H9 (cell line): ENCODE data around the gene PARP2. TPM values are rescaled to one million over a fixed set of nuclear protein-coding genes. Genes with fewer than 3 reads are reported as not detected.
A peak's percentile ranks its signal among the peaks of the same experiment; 100 is the strongest.

Experiments used
- DNase-seq: peaks from one replicate; pipeline ENCODE4 v3.0.0-alpha.2; 2017
- H2AFZ ChIP-seq: one replicate; pipeline ENCODE4 v1.6.1; 2013; ENCODE audit warnings: mild to moderate bottlenecking, low read length, control low read depth, moderate library complexity
- H2AK5ac ChIP-seq: 2 replicates; pipeline ENCODE4 v1.6.1; 2013; ENCODE audit warnings: low read length, control low read depth, mixed read lengths; ENCODE audit not compliant: insufficient read length
- H2BK120ac ChIP-seq: one replicate; pipeline ENCODE4 v1.6.1; 2013; ENCODE audit warnings: low read depth, mild to moderate bottlenecking, low read length, control low read depth, inconsistent platforms; ENCODE audit not compliant: poor library complexity, severe bottlenecking
- H2BK12ac ChIP-seq: 2 replicates; pipeline ENCODE4 v1.6.1; 2013; ENCODE audit warnings: low read length, control low read depth, mixed read lengths, low read depth; ENCODE audit not compliant: insufficient read length
- H2BK15ac ChIP-seq: 2 replicates; pipeline ENCODE4 v1.6.1; 2013; ENCODE audit warnings: low read depth, low read length, control low read depth
- H2BK20ac ChIP-seq: one replicate; pipeline ENCODE4 v1.6.1; 2013; ENCODE audit warnings: low read depth, mild to moderate bottlenecking, low read length, control low read depth, inconsistent platforms; ENCODE audit not compliant: poor library complexity, severe bottlenecking
- H2BK5ac ChIP-seq: 2 replicates; pipeline ENCODE4 v1.6.1; 2013; ENCODE audit warnings: low read length, control low read depth, mixed read lengths; ENCODE audit not compliant: insufficient read length
- H3K14ac ChIP-seq: 2 replicates; pipeline ENCODE4 v1.6.1; 2013; ENCODE audit warnings: low read length, control low read depth; ENCODE audit not compliant: insufficient read depth
- H3K18ac ChIP-seq: 2 replicates; pipeline ENCODE4 v1.6.1; 2013; ENCODE audit warnings: low read depth, mild to moderate bottlenecking, mixed read lengths, low read length, control low read depth; ENCODE audit not compliant: insufficient read length
- H3K23ac ChIP-seq: 2 replicates; pipeline ENCODE4 v1.6.1; 2013; ENCODE audit warnings: low read length, control low read depth, mixed read lengths, low read depth; ENCODE audit not compliant: insufficient read length
- H3K23me2 ChIP-seq: 2 replicates; pipeline ENCODE4 v1.6.1; 2013; ENCODE audit warnings: low read depth, mild to moderate bottlenecking, mixed read lengths, low read length, control low read depth; ENCODE audit not compliant: insufficient read length, poor library complexity, severe bottlenecking
- H3K27ac ChIP-seq: 2 replicates; pipeline ENCODE4 v1.5.1; 2013; ENCODE audit warnings: low read length, control low read depth, mixed read lengths, low read depth; ENCODE audit not compliant: insufficient read length
- H3K27me3 ChIP-seq: 2 replicates; pipeline ENCODE4 v1.6.1; 2013; ENCODE audit warnings: low read length, control low read depth, inconsistent platforms; ENCODE audit not compliant: insufficient read depth
- H3K4ac ChIP-seq: 2 replicates; pipeline ENCODE4 v1.6.1; 2013; ENCODE audit warnings: low read depth, mild to moderate bottlenecking, control low read depth, inconsistent platforms, low read length, moderate library complexity
- H3K4me1 ChIP-seq: 2 replicates; pipeline ENCODE4 v1.6.1; 2013; ENCODE audit warnings: low read length, control low read depth, inconsistent platforms; ENCODE audit not compliant: insufficient read depth
- H3K4me2 ChIP-seq: 2 replicates; pipeline ENCODE4 v1.6.1; 2013; ENCODE audit warnings: low read length, control low read depth, mixed read lengths; ENCODE audit not compliant: insufficient read length, insufficient read depth
- H3K56ac ChIP-seq: 2 replicates; pipeline ENCODE4 v1.6.1; 2013; ENCODE audit warnings: low read depth, mild to moderate bottlenecking, mixed read lengths, low read length, control low read depth; ENCODE audit not compliant: insufficient read length
- H3K79me1 ChIP-seq: 2 replicates; pipeline ENCODE4 v1.6.1; 2013; ENCODE audit warnings: low read depth, mild to moderate bottlenecking, moderate library complexity, low read length, control low read depth, inconsistent platforms; ENCODE audit not compliant: insufficient read depth, poor library complexity, severe bottlenecking
- H3K79me2 ChIP-seq: 2 replicates; pipeline ENCODE4 v1.6.1; 2013; ENCODE audit warnings: low read length, control low read depth, inconsistent platforms; ENCODE audit not compliant: insufficient read depth
- H3K9ac ChIP-seq: 2 replicates; pipeline ENCODE4 v1.6.1; 2013; ENCODE audit warnings: low read length, control low read depth, mixed read lengths; ENCODE audit not compliant: insufficient read length; ENCODE audit errors: extremely low read depth
- H3K9me3 ChIP-seq: one replicate; pipeline ENCODE4 v1.6.1; 2013; ENCODE audit warnings: low read depth, low read length, inconsistent platforms; ENCODE audit not compliant: control insufficient read depth
- H3T11ph ChIP-seq: one replicate; pipeline ENCODE4 v1.6.1; 2013; ENCODE audit warnings: mild to moderate bottlenecking, low read length, control low read depth, inconsistent platforms
- H4K20me1 ChIP-seq: one replicate; pipeline ENCODE4 v1.6.1; 2013; ENCODE audit not compliant: control insufficient read depth, insufficient read length, insufficient read depth
- H4K5ac ChIP-seq: 2 replicates; pipeline ENCODE4 v1.6.1; 2013; ENCODE audit warnings: low read depth, mild to moderate bottlenecking, mixed read lengths, low read length, control low read depth; ENCODE audit not compliant: insufficient read length
- H4K8ac ChIP-seq: replicated peaks from 2 replicates; pipeline ENCODE4 v1.6.1; 2013; ENCODE audit warnings: low read length, control low read depth, mixed read lengths, low read depth; ENCODE audit not compliant: insufficient read length
- H4K91ac ChIP-seq: 2 replicates; pipeline ENCODE4 v1.6.1; 2013; ENCODE audit warnings: low read depth, mild to moderate bottlenecking, moderate library complexity, mixed read lengths, low read length, control low read depth; ENCODE audit not compliant: insufficient read length
- H3K27ac Mint-ChIP-seq, 3 experiments: 2 replicates in 2 of 3; 3 replicates in 1 of 3; pipeline ENCODE4 v1.8.0; 2020 to 2021; ENCODE audit warnings: mixed read lengths in 3 of 3, mild to moderate bottlenecking in 1 of 3, moderate library complexity in 1 of 3
- H3K27me3 Mint-ChIP-seq: 2 replicates; pipeline ENCODE4 v1.8.0; 2021; ENCODE audit warnings: low read depth, mild to moderate bottlenecking, moderate library complexity, mixed read lengths
- H3K36me3 Mint-ChIP-seq, 3 experiments: 2 replicates in 2 of 3; 3 replicates in 1 of 3; pipeline ENCODE4 v1.8.0; 2020 to 2021; ENCODE audit warnings: low read depth in 3 of 3, mixed read lengths in 3 of 3; ENCODE audit not compliant: insufficient read depth in 1 of 3
- H3K4me1 Mint-ChIP-seq, 2 experiments: 2 replicates each; pipeline ENCODE4 v1.8.0; 2020; ENCODE audit warnings: mixed read lengths in 2 of 2
- H3K4me3 Mint-ChIP-seq, 2 experiments: 2 replicates in 1 of 2; 3 replicates in 1 of 2; pipeline ENCODE4 v1.8.0; 2020 to 2021; ENCODE audit warnings: mild to moderate bottlenecking in 2 of 2, mixed read lengths in 2 of 2, moderate library complexity in 1 of 2
- H3K9me3 Mint-ChIP-seq, 2 experiments: 2 replicates in 1 of 2; 3 replicates in 1 of 2; pipeline ENCODE4 v1.8.0; 2020; ENCODE audit warnings: mild to moderate bottlenecking in 2 of 2, mixed read lengths in 2 of 2, moderate library complexity in 1 of 2
- CTCF ChIP-seq: fragments of 200-600 bp; sonication (generic); conservative IDR thresholded peaks from 3 replicates; pipeline ENCODE4 v1.8.0; 2021; ENCODE audit warnings: antibody characterized with exemption, mild to moderate bottlenecking
- WGBS: extraction: QIAGEN DNeasy Blood & Tissue Kit; methylation state at CpG from one replicate; pipeline ENCODE4 v1.1.7; 2013; ENCODE audit warnings: missing lambda C conversion rate, low lambda C conversion rate, mixed read lengths; ENCODE audit not compliant: insufficient read length; ENCODE audit errors: extremely low coverage; 5-methylcytosine and 5-hydroxymethylcytosine counted together
- total RNA-seq: library from RNA; stranded (reverse); gene quantifications from 2 replicates; pipeline ENCODE4 v1.2.1, GENCODE V29; 2021

PARP2 gene
- total RNA-seq, 1 experiment from 2014 or later = 25.4 TPM

DNA sequence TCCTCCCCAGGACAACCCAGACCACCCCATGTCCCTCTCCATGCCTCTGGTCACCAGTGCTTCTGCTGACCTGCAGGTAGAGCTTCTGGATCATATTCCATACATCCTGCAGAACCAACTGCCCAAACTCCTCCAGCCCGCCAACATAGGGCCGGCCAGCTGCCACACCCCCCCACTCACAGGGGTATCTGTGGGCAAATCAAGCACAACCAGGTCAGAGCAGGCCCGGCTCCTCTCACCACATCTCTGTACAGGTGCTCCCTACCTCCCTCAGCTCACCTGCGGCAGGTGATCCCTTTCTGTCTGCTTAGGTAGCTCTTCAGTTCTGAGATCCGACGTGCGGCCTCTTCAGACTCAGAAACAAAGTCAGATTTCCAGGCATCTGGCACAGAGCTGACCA lies 40.9 kb downstream of the PARP2 start:
- no CpG with 5 or more reads among the region's 7 CpGs for WGBS
- no peaks in the 10 kb centered on the region for H3K79me2 ChIP-seq
- H2BK20ac ChIP-seq = no peak overlapping the region
- no peak overlapping the region for H2BK12ac ChIP-seq
- no peaks in the 10 kb centered on the region for H3K9me3 ChIP-seq
- H3K9ac ChIP-seq = no peak overlapping the region
- H3K56ac ChIP-seq = no peak overlapping the region
- no peaks in the 10 kb centered on the region; a peak in 1 of 5 replicates for H3K9me3 Mint-ChIP-seq
- H3K79me1 ChIP-seq = no peaks in the 10 kb centered on the region
- H3K4me2 ChIP-seq = no peak overlapping the region
- no peaks in the 10 kb centered on the region for H3K23me2 ChIP-seq
- no peak overlapping the region; a peak in 1 of 5 replicates for H3K4me3 Mint-ChIP-seq
- peaks cover 9% of the 10 kb centered on the region in 2 experiments; a peak in 3 of 4 replicates for H3K4me1 Mint-ChIP-seq
- no peak overlapping the region for H3K14ac ChIP-seq
- no peak overlapping the region for H4K91ac ChIP-seq
- no peak overlapping the region for H3K4ac ChIP-seq
- no peak overlapping the region for H3K27ac ChIP-seq
- no peak overlapping the region for H2BK15ac ChIP-seq
- H3T11ph ChIP-seq = no peak overlapping the region
- H3K36me3 Mint-ChIP-seq = peaks cover 35 to 86% (median 74%) of the 10 kb centered on the region in 3 experiments; a peak in 6 of 7 replicates
- H3K23ac ChIP-seq = no peak overlapping the region
- H4K5ac ChIP-seq = no peak overlapping the region
- H2BK5ac ChIP-seq = no peak overlapping the region
- no peak for DNase-seq
- H3K27me3 Mint-ChIP-seq = no peaks in the 10 kb centered on the region
- H2AFZ ChIP-seq = no peak overlapping the region
- no peaks in the 10 kb centered on the region for H3K4me1 ChIP-seq
- TF ChIP-seq CTCF = no peak
- H3K18ac ChIP-seq = no peak overlapping the region
- H4K8ac ChIP-seq = no peak overlapping the region
- H3K27me3 ChIP-seq = no peaks in the 10 kb centered on the region
- H2AK5ac ChIP-seq = no peak overlapping the region
- no peak overlapping the region for H2BK120ac ChIP-seq
- H4K20me1 ChIP-seq = no peaks in the 10 kb centered on the region
- H3K27ac Mint-ChIP-seq = peak overlapping the region in 1 of 3 experiments; percentile 23; a peak in 1 of 7 replicates
